ENCODE measurements around the gene TPCN2.
"Not testable (repeated sequence)": the region's sequence is repeated elsewhere in the genome, so short reads cannot be mapped to it uniquely, and the experiment has no call there.

TPCN2 gene

DNA sequence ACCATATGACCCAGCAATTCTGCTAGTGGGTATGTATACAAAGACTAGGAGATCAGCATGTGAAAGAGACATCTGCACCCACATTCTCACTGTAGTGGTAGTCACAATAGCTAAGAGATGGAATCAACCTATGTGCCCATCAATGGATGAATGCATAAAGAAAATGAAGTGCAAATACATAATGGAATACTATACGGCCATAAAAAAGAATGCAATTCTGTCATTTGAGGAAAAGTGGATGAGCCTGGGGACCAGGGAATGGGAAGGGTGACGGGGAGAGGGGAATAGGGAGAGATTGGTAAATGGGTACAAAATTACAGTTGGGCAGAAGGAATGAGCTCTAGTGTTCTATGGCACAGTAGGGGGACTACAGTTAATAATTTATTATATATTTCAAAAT, 80.3 kb downstream of the TPCN2 start:
- H3K9me3 ChIP-seq (ENCODE audit: insufficient read depth, low read depth, low read length), result peaks cover 14% of the 10 kb centered on the region
- H3K36me3 ChIP-seq (ENCODE audit: insufficient read depth, low read length), result no peaks in the 10 kb centered on the region
- no peak overlapping the region for H3K4me3 ChIP-seq (ENCODE audit: low read length)
- no peak overlapping the region for H3K27ac ChIP-seq (ENCODE audit: low read depth, low read length)
- H3K9ac ChIP-seq (ENCODE audit: low read depth, low read length), result no peak overlapping the region
- H3K27me3 ChIP-seq (ENCODE audit: insufficient read depth, low read length), result no peaks in the 10 kb centered on the region
- H3K4me1 ChIP-seq (ENCODE audit: insufficient read depth, low read length), result peaks cover 7% of the 10 kb centered on the region
- WGBS, result 95% methylated on average over 2 of the region's 2 CpGs

DNA sequence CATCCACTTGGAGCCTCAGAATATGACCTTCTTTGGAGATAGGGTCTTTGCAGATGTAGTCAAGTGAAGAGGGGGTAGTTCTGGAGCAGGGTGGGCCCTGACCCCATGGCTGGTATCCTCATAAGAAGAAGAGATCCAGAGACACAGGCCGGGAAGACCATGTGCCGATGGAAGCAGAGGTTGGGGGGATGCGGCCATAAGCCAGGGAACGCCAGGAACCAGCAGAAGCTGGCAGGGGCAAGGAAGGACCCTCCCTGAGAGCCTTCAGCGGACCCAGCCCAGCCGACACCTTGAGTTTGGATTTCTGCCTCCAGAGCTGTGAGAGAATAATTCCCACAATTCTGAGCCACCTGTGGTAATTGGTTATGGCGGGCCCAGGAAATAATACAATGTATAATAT, 80.9 kb downstream of the TPCN2 start:
- H3K36me3 ChIP-seq (ENCODE audit: insufficient read depth, low read length), result no peaks in the 10 kb centered on the region
- H3K27me3 ChIP-seq (ENCODE audit: insufficient read depth, low read length), result no peaks in the 10 kb centered on the region
- peaks cover 14% of the 10 kb centered on the region for H3K9me3 ChIP-seq (ENCODE audit: insufficient read depth, low read depth, low read length)
- no peak overlapping the region for H3K9ac ChIP-seq (ENCODE audit: low read depth, low read length)
- no peak overlapping the region for H3K4me3 ChIP-seq (ENCODE audit: low read length)
- WGBS, result 96% methylated on average over 6 of the region's 7 CpGs
- peaks cover 4% of the 10 kb centered on the region; the same call in 1 of the 2 replicates for H3K4me1 ChIP-seq (ENCODE audit: insufficient read depth, low read length)
- H3K27ac ChIP-seq (ENCODE audit: low read depth, low read length), result no peak overlapping the region

DNA sequence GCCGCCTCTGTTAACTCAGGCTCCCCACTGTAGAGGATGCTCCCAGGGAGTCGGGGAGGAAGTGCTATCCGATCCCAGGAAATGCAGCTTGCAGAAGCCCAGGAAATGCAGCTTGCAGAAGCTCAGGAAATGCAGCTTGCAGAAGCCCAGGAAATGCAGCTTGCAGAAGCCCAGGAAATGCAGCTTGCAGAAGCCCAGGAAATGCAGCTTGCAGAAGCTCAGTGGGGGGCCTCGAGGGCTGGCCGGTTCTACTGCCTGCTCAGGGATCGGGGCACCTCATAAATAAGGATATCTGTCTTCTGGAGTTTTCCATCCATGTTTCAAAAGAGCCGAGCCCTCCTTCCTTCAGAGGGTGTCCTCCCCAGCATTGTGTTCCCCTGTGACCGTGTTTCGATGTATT, 81.9 kb downstream of the TPCN2 start:
- Histone ChIP-seq H3K4me1 (ENCODE audit: insufficient read depth, low read length) (peaks cover 4% of the 10 kb centered on the region; the same call in 1 of the 2 replicates), H3K27me3 (ENCODE audit: insufficient read depth, low read length) (no peaks in the 10 kb centered on the region), H3K9me3 (ENCODE audit: insufficient read depth, low read depth, low read length) (peaks cover 14% of the 10 kb centered on the region), H3K27ac (ENCODE audit: low read depth, low read length) (no peak overlapping the region), H3K4me3 (ENCODE audit: low read length) (no peak overlapping the region), H3K9ac (ENCODE audit: low read depth, low read length) (no peak overlapping the region), H3K36me3 (ENCODE audit: insufficient read depth, low read length) (no peaks in the 10 kb centered on the region)
- 65% methylated on average over 9 of the region's 9 CpGs for WGBS

DNA sequence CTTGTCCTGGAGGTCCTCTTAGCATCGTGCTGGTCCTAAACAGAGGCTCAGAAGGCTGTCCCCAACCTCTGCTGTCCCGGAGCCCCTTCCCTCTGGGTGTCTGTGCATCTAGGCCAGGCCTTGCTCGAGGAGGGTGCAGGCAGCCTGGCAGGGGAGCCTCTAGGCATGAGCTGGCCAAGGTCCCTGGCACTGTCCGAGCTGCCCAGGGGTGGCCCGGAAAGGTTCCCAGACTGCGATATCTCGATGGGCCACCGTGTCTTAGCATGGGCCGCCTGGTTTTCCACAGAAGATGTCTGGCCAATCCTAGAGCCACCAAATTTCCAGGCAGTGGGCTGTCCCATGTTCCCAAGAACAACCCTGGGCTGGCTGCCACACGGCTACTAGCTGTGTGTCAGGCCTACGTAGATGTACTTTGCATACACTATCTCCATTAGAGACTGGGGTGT, 82.4 kb downstream of the TPCN2 start:
- no peak overlapping the region for H3K9ac ChIP-seq (ENCODE audit: low read depth, low read length)
- 90% methylated on average over 11 of the region's 11 CpGs for WGBS
- H3K27ac ChIP-seq (ENCODE audit: low read depth, low read length), result no peak overlapping the region

DNA sequence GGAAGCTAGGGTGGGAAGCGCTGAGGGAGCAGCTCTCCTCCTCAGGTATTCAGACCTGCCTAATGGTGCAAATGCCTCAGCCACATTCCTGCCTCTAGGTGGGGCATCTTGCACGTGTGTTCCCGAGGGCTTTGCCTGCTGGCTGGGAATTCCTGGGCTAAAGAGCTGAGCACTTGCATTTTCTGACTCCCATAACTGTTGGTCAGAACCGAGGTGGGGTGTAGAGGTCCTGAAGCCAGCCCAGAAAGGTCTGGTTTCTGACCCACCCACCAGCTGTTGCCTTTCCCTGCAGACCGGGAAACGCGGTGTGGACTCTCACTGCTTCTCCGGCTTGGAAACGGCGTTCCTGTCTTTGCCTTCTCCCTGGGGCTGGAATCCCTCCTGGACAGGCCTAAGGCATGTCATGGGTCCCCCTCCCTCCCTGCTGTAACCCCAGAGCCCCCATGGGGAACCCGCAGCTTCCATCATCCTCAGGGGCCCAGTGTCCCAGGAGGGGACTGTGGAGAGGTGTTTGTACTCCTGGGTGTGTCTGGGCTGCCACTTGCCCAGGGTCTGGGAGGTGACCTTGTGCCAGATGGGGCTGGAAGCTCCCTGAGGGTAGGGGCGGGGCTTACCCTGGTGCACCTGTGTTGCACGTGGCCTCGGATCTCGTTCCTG, 83.0 kb downstream of the TPCN2 start:
- WGBS, result 56% methylated on average over 15 of the region's 15 CpGs
- no peak overlapping the region for H3K9ac ChIP-seq (ENCODE audit: low read depth, low read length)
- H3K36me3 ChIP-seq (ENCODE audit: insufficient read depth, low read length), result no peaks in the 10 kb centered on the region
- no peaks in the 10 kb centered on the region for H3K27me3 ChIP-seq (ENCODE audit: insufficient read depth, low read length)
- H3K9me3 ChIP-seq (ENCODE audit: insufficient read depth, low read depth, low read length), result peaks cover 14% of the 10 kb centered on the region
- peaks cover 4% of the 10 kb centered on the region; the same call in 1 of the 2 replicates for H3K4me1 ChIP-seq (ENCODE audit: insufficient read depth, low read length)
- H3K4me3 ChIP-seq (ENCODE audit: low read length), result no peak overlapping the region
- 0 out of 2 replicates have a peak overlapping the region, but pooled peaks have one; percentile 9 for H3K27ac ChIP-seq (ENCODE audit: low read depth, low read length)

More for the DNA sequence above, 82.4 kb downstream of the TPCN2 start:
- H3K4me1 ChIP-seq (ENCODE audit: insufficient read depth, low read length), result peaks cover 4% of the 10 kb centered on the region; the same call in 1 of the 2 replicates
- H3K36me3 ChIP-seq (ENCODE audit: insufficient read depth, low read length), result no peaks in the 10 kb centered on the region
- no peak overlapping the region for H3K4me3 ChIP-seq (ENCODE audit: low read length)
- peaks cover 14% of the 10 kb centered on the region for H3K9me3 ChIP-seq (ENCODE audit: insufficient read depth, low read depth, low read length)
- H3K27me3 ChIP-seq (ENCODE audit: insufficient read depth, low read length), result no peaks in the 10 kb centered on the region

DNA sequence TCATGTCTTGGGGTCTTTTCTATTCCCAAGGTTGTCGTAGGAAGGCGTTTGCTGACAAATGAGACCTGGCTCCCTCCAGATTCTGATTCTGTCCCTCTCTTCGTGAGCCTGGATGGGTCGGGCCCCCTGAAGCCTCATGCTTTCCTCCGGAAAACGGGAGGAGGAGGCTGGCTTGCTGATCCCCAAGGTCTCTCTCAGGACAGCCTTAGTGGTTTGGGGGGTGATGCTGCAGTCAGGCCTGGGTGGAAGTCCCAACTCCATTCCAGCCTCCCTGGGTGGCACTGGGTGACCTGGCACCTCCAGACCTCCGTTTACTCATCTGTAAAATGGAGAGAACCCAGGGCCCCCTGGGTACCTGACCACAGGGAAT, 83.6 kb downstream of the TPCN2 start:
- 94% methylated on average over 7 of the region's 7 CpGs for WGBS
- no peak overlapping the region for H3K27ac ChIP-seq (ENCODE audit: low read depth, low read length)

DNA sequence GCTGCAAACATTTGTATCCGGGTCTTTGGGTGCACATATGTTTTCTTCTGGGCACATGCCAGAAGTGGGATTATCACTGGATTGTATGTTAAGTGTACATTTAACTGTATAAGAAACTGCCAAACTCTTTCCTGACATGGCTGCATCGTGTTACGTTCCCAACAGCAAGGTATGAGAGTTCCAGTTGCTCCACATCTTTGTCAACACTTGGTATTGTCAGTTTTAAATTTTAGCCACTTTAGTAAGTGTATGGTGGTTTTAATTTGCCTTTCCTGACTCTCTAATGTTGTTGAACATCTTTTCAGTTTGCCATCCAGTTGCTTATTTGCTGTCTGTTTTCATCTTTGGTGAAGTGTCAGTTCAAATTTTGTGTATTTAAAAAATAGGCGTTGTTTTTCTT, 84.5 kb downstream of the TPCN2 start:
- H3K36me3 ChIP-seq (ENCODE audit: insufficient read depth, low read length), result no peaks in the 10 kb centered on the region
- H3K4me1 ChIP-seq (ENCODE audit: insufficient read depth, low read length), result peaks cover 4% of the 10 kb centered on the region; the same call in 1 of the 2 replicates
- no peak overlapping the region for H3K4me3 ChIP-seq (ENCODE audit: low read length)
- H3K27me3 ChIP-seq (ENCODE audit: insufficient read depth, low read length), result no peaks in the 10 kb centered on the region
- 91% methylated on average over 4 of the region's 4 CpGs for WGBS
- peaks cover 9% of the 10 kb centered on the region for H3K9me3 ChIP-seq (ENCODE audit: insufficient read depth, low read depth, low read length)
- no peak overlapping the region for H3K9ac ChIP-seq (ENCODE audit: low read depth, low read length)
- H3K27ac ChIP-seq (ENCODE audit: low read depth, low read length), result no peak overlapping the region

More for the DNA sequence above, 83.6 kb downstream of the TPCN2 start:
- H3K9me3 ChIP-seq (ENCODE audit: insufficient read depth, low read depth, low read length), result peaks cover 14% of the 10 kb centered on the region
- no peaks in the 10 kb centered on the region for H3K36me3 ChIP-seq (ENCODE audit: insufficient read depth, low read length)
- H3K4me3 ChIP-seq (ENCODE audit: low read length), result no peak overlapping the region
- H3K4me1 ChIP-seq (ENCODE audit: insufficient read depth, low read length), result peaks cover 4% of the 10 kb centered on the region; the same call in 1 of the 2 replicates
- H3K9ac ChIP-seq (ENCODE audit: low read depth, low read length), result no peak overlapping the region
- no peaks in the 10 kb centered on the region for H3K27me3 ChIP-seq (ENCODE audit: insufficient read depth, low read length)

DNA sequence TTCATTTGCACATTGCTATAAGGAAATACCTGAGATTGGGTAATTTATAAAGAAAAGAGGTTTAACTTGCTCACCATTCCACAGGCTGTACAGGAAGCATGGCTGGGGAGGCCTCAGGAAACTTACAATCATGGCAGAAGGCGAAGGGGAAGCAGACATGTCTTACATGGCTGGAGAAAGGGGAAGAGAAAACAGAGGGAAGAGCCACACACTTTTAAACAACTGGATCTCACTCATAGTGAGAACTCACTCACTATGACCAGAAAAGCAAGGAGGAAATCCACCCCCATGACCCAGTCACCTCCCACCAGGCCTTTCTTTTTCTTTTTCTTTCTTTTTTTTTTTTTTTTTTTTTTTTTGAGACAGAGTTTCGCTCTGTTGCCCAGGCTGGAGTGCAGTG, 85.5 kb downstream of the TPCN2 start:
- H3K4me1 ChIP-seq (ENCODE audit: insufficient read depth, low read length); H3K27ac ChIP-seq (ENCODE audit: low read depth, low read length); H3K27me3 ChIP-seq (ENCODE audit: insufficient read depth, low read length); H3K9ac ChIP-seq (ENCODE audit: low read depth, low read length); H3K36me3 ChIP-seq (ENCODE audit: insufficient read depth, low read length); H3K4me3 ChIP-seq (ENCODE audit: low read length); H3K9me3 ChIP-seq (ENCODE audit: insufficient read depth, low read depth, low read length): not testable (repeated sequence)
- 100% methylated on average over 2 of the region's 2 CpGs for WGBS

DNA sequence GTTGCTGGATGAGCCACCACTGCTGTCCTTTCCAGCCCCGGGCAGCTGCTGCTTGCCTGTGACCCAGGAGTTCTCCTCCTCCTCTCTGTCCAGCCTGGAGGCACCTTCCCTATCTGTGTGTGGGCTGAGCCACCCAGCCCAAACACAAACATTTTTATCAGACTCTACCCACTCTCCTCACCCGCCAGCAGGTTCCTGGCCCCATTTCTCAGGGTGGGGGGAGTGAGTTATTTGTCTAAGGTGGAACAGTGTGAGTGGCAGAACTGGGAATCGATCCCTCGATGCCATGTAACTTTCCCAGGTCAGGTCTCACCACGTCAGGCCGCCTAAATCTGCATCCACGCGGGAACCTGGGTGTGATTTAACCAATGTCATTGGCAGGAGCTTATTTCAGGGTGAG, 86.2 kb downstream of the TPCN2 start:
- H3K27me3 ChIP-seq (ENCODE audit: insufficient read depth, low read length), result no peaks in the 10 kb centered on the region
- H3K4me3 ChIP-seq (ENCODE audit: low read length), result no peak overlapping the region
- H3K9ac ChIP-seq (ENCODE audit: low read depth, low read length), result no peak overlapping the region
- H3K9me3 ChIP-seq (ENCODE audit: insufficient read depth, low read depth, low read length), result peaks cover 9% of the 10 kb centered on the region
- WGBS, result 95% methylated on average over 8 of the region's 8 CpGs
- peaks cover 6% of the 10 kb centered on the region for H3K4me1 ChIP-seq (ENCODE audit: insufficient read depth, low read length)
- no peaks in the 10 kb centered on the region for H3K36me3 ChIP-seq (ENCODE audit: insufficient read depth, low read length)
- no peak overlapping the region for H3K27ac ChIP-seq (ENCODE audit: low read depth, low read length)

DNA sequence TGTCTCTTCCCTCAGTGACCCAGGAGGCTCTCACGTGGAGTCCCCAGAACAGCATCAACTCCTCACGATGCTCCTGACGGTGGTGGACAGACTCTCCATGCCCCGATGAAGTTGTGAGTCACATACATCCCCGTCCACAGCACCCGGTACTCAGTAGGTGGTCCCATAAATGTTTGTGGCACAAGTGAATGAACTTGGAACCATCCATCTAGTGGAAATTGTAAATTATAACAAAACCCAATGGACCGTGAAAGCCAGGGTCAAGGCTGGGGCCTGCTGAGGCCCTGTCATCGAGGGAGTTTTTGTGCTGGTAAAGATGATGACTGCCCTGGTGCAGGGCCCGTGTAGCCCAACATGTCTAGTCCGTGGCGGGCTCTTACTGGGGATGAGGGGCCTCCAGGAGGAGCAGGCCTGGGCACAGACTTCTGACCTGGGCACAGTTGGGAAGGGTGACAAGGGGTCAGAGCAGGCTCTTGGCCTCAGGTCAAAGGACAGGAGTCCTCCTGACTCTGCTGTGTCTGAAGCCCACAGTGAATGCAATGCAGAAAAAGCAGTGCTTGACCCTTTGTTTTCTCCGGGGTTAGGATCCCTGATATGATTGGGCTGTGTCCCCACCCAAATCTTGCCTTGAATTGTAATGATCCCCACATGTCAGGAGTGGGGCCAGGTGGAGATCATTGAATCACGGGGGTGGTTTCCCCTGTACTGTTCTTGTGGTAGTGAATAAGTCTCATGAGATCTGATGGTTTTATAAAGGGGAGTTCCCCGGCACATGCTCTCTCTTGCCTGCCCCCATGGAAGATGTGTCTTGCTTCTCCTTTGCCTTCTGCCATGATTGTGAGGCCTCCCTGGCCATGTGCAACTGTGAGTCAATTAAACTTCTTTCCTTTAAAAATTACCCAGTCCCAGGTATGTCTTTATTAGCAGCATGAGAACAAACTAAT, 87.0 kb downstream of the TPCN2 start:
- Histone ChIP-seq H3K27ac (ENCODE audit: low read depth, low read length) (no peak overlapping the region), H3K9me3 (ENCODE audit: insufficient read depth, low read depth, low read length) (peaks cover 9% of the 10 kb centered on the region), H3K4me1 (ENCODE audit: insufficient read depth, low read length) (peaks cover 6% of the 10 kb centered on the region), H3K9ac (ENCODE audit: low read depth, low read length) (no peak overlapping the region), H3K36me3 (ENCODE audit: insufficient read depth, low read length) (no peaks in the 10 kb centered on the region), H3K27me3 (ENCODE audit: insufficient read depth, low read length) (no peaks in the 10 kb centered on the region), H3K4me3 (ENCODE audit: low read length) (no peak overlapping the region)
- 84% methylated on average over 14 of the region's 14 CpGs for WGBS

DNA sequence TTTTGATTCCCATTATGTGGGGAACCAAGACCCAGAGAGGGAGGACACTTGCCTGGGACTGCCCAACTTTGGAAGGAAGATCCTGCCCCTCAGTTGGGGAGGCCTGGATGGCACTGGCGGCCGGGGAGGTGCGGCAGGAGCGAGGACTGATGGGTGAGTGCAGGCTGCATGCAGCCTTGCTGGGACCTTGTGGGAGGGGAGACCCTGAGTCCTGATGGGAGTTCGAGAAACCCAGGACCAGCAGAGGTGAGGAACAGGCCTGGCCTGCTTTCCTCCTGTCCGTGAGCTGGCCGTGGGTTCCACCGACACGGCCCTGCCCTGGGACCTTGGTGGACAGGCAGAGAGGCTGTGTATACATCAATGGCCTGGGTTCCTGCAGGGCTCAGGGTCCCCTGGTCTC, 87.7 kb downstream of the TPCN2 start:
- peaks cover 9% of the 10 kb centered on the region for H3K9me3 ChIP-seq (ENCODE audit: insufficient read depth, low read depth, low read length)
- no peak overlapping the region for H3K9ac ChIP-seq (ENCODE audit: low read depth, low read length)
- H3K4me3 ChIP-seq (ENCODE audit: low read length), result no peak overlapping the region
- no peak overlapping the region for H3K27ac ChIP-seq (ENCODE audit: low read depth, low read length)
- WGBS, result 94% methylated on average over 9 of the region's 9 CpGs
- H3K36me3 ChIP-seq (ENCODE audit: insufficient read depth, low read length), result no peaks in the 10 kb centered on the region
- H3K4me1 ChIP-seq (ENCODE audit: insufficient read depth, low read length), result peaks cover 6% of the 10 kb centered on the region
- H3K27me3 ChIP-seq (ENCODE audit: insufficient read depth, low read length), result no peaks in the 10 kb centered on the region

Data from HUES64 (cell line).